NCI-H146 (cell line): ENCODE measurements around the gene FAM25G.

Source experiments
- DNase-seq: peaks from one replicate; lab custom pipeline; 2025; lab: John Stamatoyannopoulos, UW

FAM25G gene

GRCh38 chr10:47449102-47449978 lies 42.2 kb downstream of the FAM25G start:
- DNase-seq = peak; percentile 74

- DNase-seq = no peak
Observed at GRCh38 chr10:47447705-47448104, 43.8 kb downstream of the FAM25G start.

GRCh38 chr10:47447209-47447608 lies 44.3 kb downstream of the FAM25G start:
- DNase-seq = no peak

GRCh38 chr10:47445720-47446119 lies 45.8 kb downstream of the FAM25G start:
- DNase-seq = no peak

- DNase-seq = no peak
Observed at GRCh38 chr10:47444047-47444446, 47.5 kb downstream of the FAM25G start.

- DNase-seq = no peak
Observed at GRCh38 chr10:47443145-47443544, 48.4 kb downstream of the FAM25G start.

- no peak for DNase-seq
Observed at GRCh38 chr10:47442351-47442750, 49.1 kb downstream of the FAM25G start.

GRCh38 chr10:47441938-47442337 lies 49.6 kb downstream of the FAM25G start:
- no peak for DNase-seq

- DNase-seq = no peak
Observed at GRCh38 chr10:47440207-47440606, 51.3 kb downstream of the FAM25G start.

GRCh38 chr10:47438857-47439474 lies 52.5 kb downstream of the FAM25G start:
- peak; percentile 59 for DNase-seq
